HG02623 (cell line): ENCODE data around the gene LINS1.
A peak's percentile ranks its signal among the peaks of the same experiment; 100 is the strongest.

Experiments
- ATAC-seq: cut with Tn5 transposase; IDR thresholded peaks from one replicate; pipeline ENCODE4 v1.9.1; 2021; ENCODE audit warnings: moderate library complexity; ENCODE audit not compliant: unreplicated experiment

The LINS1 gene, protein sequence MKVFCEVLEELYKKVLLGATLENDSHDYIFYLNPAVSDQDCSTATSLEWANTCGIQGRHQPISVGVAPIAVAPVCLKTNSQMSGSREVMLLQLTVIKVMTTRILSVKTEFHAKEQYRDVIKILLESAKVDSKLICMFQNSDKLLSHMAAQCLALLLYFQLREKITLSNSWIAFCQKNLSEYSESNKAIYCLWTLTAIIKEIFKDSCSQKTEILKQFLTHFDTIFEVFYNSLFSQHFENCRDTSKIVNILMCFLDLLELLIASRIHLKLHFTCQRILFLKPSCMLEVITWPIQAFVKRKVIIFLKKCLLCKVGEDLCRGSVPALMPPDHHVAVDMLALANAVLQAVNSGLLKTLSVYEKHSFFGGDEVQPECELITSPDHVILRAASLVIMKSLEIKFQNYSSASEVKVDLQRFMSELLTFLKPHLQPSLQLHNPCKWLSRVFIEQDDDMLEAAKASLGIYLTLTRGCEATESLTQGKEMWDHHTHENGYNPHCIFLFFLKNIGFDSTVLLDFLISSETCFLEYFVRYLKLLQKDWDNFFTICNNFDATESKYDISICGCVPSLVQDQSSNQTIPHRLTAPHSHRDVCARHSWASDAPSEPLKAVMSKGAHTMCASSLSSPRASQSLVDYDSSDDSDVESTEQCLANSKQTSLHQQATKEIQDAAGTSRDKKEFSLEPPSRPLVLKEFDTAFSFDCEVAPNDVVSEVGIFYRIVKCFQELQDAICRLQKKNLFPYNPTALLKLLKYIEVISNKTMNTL

DNA sequence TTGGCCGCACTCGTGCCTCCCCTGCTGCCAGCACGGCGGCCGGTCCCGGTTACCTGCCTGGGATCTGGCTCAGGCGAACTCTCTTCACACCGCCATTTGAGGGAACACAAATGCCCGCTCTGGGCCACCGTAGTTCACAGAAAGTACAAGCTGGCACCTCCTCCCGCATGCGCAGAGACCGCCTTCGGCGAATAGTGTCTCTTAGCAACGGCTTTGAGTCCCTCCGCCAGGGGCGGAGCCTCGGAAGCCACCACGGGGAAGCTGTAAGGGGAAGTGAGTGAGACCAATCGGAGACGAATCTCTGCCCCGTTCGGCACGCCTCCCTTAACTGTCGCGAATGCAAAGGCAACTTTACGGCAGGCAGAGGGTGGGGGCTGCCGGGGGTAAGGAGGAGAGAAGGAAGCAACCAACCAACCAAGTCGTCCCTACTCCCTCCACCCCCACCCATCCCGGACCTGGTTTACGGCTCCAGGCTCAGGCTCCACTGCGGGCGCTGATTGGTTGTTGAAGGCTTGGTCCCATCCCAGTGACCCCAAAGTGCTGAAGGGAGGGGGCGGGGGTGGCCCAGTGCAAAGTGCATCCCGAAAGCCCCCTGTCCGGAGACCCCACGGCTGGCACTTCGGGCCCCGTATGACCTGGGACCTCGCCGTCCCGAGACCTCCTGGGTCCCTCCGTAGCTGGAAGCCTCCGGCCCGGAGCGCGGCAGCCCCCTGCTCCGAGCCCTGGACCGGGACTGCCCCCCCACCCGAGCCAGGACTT is at the start of gene LINS1, which contains the start of gene ASB7:
Gene LINS1, minus strand, starts transcription at position 121 of the 759 bp plus-strand sequence. CDS start 21,342 bp downstream, outside the sequence.
Gene ASB7, plus strand, starts transcription at position 526 of the 759 bp plus-strand sequence. CDS start 9,628 bp downstream, outside the sequence.
- peak; percentile 85 for ATAC-seq

DNA sequence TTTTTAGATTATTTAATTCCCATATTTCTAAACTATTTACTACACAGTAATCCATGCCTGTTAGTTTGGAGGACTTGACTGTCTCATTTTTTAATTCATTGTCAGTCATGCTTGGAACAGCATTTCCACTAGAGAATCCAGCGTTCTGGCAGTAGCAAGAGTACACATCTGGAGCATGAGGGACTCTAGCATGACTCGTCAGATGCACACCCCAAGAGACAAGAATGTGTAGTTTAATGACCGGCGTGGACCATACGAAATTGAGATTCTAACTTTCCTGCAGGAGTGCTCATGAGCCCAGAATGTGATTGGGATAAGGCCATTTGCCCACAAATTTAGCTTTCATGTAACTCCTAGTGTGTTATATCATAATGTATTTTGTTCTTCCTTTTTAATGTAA is 49.3 kb upstream of the LINS1 start:
- no peak for ATAC-seq

DNA sequence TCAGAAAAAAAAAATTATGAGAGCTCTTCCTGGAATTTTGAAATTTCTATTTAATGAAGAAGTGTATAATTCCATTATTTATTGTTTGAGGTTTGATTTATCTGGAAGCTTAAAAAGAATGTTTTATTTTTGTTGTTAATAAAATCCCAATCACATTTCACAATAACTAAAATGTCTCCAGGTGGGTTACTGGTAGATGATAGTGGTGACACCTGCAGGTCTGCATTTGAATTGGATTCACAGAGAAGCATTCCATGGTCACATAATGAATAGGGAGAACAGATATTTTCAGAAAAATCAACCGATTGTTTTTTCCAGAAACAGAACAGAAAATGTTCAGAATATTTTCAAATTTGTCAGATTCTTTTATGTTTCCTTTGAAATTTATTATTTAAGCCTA is 48.7 kb upstream of the LINS1 start:
- no peak for ATAC-seq

DNA sequence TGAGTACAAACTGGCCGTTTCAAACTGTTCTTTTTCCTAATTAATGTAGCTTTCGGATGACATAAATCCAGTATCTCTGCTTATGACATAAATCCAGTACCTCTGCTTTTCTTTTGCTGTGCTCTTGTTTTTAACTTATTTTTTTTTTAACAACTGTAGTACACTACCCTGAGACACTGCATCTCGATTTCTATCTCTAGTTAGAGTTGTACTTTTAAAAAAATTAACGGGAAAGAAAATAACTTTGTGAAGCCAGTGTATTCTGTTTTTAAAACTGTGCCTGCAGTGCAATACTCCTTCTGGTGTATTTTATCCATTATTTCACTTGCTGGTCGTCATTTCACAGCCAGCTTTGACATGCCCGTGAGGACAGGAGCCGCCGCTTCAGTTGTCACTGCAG is 47.0 kb upstream of the LINS1 start:
- ATAC-seq, result no peak

DNA sequence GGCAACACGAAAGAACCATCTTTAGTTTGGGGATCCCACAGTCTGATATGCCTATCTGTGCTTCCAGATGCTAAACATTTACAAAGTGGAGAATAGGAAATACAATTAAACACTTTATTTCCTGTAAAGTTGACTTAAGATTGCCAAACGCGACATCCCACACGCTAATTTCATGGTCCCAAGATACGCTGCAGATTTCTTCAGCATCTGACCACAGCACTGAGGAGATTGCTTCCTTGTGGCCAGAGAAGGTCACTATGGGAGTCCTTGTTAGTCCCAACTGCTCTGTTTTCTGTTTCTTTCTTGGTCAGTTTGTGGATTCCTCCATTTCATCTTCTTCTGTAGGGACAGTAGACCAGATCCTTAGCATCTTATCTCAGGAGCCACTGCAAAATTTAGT is 43.7 kb upstream of the LINS1 start:
- no peak for ATAC-seq

DNA sequence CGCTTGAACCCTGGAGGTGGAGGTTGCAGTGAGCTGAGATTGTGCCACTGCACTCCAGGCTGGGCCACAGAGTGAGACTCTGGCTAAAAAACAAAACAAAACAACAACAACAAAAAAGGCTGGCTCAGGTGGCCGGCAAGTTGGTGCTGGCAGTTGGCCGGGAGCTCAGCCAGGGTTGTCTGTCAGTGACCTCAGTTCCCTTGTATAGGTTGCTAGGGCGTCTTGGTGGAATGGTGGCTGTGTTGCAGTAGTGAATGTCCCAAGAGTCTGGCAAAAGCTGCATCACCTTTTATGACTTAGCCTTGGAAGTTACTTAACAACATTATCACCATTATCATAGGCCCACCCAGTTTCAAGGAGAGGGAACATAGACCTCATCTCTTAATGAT is 41.0 kb upstream of the LINS1 start:
- ATAC-seq, result no peak

DNA sequence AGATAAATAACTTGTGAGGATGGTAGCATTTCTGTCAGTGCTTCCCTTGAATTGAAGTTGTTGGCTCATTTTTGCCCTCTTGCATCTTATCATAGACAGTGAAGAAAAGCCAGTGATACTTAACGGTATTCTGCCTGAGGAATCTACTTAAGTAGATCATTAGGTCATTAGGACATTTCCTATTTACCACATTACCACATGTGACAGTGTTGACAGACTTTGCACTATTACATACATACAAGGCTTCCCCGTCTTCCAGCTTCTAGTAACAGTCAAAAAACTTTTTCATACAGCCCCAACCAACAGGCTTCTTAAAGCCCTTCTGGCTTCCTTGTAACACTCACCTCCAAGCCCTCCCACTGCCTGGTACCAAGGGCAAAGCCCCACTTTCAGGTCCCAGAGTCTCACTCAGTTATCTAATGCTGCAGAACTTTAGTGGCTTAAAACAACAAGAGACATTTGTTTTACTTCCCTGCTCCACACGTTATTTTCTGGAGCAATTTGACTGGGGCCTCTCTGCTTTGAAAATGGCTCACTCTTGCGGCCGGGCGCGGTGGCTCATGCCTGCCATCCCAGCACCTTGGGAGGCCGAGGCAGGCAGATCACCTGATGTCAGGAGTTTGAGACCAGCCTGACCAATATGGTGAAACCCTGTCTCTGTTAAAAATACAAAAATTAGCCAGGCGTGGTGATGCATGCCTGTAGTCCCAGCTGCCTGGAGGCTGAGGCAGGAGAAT is 40.4 kb upstream of the LINS1 start:
- ATAC-seq, result no peak

DNA sequence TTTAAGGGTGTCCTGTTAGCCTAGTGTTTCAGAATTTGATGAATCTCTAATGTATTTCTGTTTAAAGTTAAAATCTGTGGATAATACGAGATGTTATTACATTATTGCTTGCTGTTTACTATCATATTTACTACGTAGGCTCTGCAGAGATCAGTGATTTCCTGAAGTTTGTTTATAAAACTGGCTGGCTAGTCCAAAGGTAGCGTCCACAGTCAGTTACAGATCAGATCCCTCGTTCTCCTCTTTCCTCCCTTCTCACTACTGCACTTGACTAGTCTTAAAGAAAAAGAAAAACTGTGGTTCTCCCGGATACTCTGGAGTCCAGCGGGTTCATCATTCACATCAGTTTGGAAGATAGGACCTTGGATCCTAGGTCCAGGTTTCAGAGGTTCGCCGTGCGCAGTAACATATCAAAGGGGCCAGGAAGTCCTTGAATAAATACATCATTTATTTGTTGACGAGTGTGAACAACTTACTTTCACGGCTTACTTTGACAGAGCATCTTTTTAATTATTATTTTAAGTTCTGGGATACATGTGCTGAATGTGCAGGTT is 36.3 kb upstream of the LINS1 start:
- no peak for ATAC-seq

DNA sequence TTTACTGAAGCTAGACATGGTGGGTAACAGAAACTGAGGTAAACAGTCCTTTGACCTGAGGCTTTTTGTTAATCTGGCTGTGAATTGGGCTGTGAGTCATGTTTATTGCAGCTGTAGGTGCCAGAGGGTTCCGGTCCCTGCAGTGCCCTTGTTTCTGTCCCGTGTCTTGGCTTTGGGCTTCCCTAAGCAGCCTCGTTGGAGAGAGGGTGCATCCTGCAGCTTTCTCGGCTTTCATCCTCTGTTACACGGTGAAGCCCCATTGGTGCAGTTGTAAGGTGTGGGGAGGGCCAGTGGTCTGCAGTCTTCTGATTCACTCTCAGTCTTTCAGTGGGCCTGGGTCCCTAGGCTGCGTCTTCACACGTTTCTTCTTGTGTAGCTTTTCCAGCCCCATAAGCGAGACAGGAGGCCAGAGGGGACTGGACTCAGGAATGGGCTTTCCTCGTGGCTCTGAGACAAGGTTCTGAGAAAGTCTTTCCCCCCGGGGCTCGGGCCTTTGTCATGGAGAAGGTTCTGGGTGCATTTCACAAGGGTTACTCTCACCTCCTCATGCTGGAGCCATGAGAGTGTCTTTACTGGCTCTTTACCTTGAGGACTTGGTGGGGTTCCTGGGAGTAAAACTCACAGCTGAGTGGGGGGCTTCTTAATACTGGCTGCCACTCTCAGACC is 33.6 kb upstream of the LINS1 start:
- no peak for ATAC-seq

DNA sequence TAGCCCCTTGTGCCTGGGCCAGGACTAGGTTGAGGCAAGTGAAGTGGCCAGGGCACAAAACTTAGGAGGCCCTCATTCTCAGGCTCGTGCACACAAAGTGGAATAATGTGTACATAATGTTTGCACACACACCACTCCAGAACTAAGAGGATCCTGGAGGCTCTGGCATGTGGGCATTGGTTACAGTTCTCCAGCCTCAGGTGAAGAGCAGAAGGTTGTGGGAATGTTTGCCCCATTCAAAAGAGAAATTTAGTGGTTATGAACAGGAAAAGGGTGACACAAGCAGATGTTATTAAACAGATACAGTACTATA is 31.7 kb upstream of the LINS1 start:
- ATAC-seq, result no peak

DNA sequence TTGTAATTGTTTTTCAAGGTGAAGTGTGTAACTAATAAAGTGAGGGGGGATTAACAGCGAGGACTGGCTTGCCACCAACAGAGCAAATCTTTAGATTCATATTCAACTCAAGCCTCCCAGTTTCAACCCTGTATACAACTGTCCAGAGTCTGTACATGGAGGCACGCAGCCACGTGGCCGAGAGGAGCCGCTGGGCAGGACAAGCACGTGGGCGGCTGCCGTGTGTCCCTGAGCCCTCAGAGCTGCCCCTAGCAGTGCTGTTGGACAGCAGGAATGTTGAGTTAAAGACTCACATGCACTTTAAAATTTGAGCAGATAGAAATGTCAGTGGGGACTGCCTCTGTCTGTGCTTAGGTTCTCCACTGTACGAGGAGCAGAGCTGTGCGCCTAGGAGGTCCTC is 29.8 kb upstream of the LINS1 start:
- no peak for ATAC-seq

DNA sequence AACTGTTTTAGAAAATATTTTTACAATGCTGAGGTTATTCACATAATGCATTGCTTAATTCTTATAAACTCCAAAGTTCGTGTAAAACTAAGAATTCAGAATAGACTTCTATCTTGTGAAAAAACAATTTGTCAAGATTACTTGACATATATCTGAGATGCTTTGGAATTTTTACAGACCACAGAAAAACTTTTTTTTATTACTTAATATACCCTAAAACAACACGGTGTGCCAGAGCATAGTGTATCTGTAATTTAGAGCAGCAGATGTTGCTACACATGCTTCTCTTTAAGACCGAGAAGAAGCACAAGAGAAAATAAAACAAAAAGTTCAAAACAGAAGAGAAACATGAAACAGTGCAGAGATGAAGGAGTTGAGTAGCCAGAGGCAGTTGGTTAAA is 26.8 kb upstream of the LINS1 start:
- ATAC-seq, result no peak

DNA sequence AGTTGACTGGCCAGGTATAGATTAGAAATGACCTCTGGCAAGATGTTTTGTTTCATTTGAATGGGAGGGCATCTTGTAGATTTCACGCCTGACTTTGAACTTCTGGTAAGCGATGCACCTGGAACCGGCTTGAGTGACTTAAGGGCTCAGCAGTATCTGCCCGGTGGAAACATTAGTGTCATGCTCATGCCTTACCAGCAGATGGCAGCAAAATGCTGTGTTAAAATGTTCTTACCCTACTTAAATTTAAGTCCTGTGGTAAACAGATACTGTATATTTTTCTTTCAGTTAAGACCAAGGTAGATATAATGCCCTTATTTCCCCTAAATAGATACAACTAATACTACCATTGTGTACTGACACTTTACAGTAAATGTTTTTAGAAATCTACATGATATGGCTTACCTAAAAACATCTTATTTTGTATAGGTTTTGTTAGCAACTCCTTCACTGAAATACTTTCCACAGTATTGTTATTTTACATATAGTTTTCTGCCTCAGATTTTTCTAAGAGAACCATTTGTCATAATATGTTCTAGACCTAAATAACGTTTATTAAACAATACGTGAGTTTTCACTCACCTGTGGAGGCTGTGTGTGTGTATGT is 25.9 kb upstream of the LINS1 start:
- ATAC-seq, result peak; percentile 67

DNA sequence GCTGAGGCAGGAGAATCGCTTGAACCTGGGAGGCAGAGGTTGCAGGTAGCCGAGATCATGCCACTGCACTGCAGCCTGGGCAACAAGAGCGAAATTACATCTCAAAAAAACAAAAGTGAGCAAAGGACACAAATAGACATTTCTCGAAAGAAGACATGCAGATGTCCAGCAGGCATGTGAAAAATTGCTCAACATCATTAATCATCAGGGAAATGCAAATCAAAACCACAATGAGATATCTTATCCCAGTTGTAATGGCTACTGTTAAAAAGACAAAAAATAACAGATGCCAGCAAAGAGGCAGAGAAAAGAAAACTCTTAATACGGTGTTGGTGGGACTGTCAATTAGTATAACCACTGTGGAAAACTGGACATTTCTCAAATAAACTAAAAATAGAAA is 21.3 kb upstream of the LINS1 start:
- ATAC-seq, result no peak

DNA sequence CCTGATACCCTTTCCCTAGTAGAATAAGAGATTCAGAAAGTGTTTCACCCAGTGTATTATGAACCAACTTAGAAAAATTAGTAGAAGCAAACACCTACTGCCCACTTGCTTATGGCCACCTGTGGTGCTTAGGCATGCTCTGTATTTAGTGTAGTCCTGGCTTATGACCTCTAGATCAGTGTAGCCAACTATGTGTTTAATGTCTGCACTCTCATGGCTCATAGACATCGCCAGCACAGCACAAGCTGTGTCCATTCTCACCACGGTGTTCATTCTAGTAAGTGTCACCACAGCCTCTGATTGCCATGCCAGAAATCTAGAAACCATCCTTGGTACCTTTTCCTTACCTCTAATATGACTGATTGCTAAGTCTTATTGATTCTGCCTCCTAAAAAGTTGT is 14.7 kb upstream of the LINS1 start:
- no peak for ATAC-seq

DNA sequence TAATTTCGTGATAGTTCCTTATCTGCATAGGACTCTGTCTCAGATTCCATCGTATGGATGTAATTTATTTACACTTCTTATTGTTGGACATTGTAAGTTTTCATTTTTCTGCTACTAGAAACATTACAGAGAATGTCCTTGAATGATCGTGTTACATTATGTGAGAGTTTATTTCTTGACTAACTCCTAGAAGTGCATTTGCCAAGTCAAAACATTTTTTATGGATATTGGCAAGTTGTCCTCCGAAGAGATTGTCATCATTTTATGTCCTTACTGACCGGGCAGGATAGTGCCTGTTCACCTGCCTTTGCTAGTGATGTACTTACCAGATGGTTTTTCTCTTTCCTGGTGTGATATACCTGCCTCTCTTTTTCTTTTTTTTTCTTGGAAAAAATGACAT is 13.8 kb upstream of the LINS1 start:
- ATAC-seq, result no peak

DNA sequence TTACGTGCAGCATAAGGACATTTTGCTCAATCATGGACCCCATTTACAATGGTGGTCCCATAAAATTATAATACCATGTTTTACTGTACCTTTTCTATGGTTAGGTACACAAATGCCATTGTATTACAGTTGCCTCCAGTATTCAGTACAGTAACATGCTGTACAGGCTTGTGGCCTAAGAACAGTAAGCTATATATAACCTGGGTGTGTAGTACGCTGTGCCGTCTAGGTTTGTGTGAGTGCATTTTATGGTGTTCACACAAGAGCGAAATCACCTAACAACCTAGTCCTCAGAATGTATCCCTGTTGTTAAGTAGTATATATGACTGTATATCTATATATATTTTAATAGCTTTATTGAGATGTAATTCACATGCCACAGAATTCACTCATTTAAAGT is 12.9 kb upstream of the LINS1 start:
- ATAC-seq, result no peak

DNA sequence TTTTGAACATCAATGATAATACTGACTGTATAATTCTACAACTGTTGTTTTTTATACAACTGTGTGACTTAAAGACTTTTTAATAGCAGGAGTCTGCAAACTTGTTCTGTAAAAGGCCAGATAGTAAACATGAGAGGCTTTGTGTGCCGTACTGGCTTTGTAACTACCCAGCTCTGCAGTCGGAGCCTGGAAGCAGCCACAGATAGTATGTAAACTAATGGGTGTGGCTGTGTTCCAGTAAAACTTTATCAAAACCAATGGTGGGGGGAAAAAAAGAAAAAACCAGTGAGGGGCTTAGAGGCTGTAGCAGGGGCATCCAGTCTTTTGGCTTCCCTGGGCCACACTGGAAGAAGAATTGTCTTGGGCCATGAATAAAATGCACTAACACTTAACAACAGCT is 12.4 kb upstream of the LINS1 start:
- no peak for ATAC-seq

DNA sequence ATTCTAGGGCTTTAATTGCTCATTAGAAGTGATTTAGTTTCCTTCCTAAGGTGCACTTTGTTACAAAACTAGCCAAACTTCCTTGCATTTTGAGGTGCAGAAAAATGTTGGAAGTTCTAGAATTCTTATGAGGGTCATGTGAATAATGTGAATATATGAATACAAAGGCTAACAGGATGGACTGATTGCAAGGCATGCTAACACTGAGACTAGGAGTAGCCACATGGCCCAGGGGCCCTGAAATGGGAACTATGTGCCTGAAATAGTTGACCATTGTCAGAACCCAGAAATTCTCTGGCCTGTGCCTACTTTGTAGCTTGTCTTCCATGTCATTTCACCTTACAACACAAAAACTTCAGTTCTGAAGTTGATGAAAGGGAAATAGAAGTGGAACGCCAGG is 11.2 kb upstream of the LINS1 start:
- ATAC-seq, result no peak

DNA sequence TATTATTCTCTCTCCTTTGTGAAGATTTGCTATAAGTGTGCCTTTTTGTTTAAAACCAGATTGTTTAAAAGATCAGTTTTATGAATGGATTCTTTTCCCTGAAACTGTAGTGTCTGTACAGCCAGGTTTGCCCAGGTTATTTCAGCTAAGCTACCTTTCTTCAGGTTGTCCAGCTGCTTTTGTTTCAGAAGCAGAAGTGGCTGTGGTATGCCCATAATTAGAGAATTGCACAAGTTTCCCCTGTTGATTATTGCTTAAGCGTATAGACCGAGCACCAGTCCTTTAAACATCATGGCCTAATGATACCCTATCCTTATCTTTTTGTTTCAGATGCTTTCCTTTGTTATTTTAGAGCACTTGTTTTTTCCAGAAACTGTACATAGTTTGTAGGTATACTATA is 10.6 kb upstream of the LINS1 start:
- ATAC-seq, result no peak
